DMS 273 (cell line): Measurements from ENCODE around the gene C4orf36.

Experiments used
- DNase-seq: peaks from one replicate; lab custom pipeline; 2025; ENCODE audit not compliant: unreplicated experiment; lab: John Stamatoyannopoulos, UW

Gene C4orf36

DNA sequence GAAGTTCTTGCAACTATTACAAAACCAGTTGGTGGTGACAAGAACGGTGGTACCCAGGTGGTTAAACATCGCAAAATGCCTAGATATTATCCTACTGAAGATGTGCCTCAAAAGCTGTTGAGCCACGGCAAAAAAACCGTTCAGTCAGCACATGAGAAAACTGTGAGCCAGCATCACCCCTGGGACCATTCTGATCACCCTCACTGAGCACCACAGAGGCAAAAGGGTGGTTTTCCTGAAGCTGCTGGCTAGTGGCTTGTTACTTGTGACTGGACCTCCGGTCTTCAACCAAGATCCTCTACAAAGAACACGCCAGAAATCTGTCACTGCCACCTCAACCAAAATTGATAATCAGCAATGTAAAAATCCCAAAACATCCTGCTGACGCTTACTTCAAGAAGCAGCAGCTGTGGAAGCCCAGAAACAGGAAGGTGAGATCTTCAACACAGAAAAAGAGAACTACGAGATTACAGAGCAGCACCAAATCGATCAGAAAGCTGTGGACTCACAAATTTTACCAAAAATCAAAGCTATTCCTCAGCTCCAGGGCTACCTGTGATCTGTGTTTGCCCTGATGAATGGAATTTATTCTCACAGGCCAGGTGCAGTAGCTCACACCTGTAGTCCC, 21.7 kb downstream of the C4orf36 start:
- DNase-seq, result no peak

DNA sequence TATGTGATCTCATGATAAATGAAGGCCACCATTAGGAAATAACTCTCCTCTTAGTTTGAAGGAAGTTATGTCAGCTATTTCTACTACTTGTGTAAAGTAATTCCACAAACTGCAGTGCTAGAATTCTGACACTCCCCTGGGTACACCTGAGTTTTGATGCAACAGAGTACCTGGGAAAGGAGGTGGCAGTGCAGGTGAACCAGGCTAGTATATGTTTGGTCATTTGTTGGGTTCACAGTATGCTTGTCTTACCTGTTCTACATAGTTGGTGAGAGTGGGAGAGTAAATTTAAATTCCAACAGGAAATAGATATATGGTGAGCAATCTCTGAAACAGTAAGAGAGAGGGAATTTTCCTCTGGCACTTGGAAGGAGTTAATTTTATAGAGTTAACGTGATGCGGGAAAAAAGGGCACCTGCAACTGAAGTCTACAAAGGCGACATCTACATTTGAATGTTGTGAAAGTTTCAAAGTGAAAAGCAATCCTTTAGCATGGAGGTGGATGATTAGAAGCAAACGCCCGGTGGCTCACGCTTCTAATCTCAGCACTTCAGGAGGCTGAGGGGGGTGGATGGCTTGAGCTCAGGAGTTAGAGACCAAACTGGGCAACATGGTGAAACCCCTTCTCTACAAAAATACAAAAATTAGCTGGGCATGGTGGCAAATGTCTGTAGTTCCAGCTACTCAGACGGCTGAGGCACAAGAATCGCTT, 34.7 kb downstream of the C4orf36 start:
- no peak for DNase-seq

DNA sequence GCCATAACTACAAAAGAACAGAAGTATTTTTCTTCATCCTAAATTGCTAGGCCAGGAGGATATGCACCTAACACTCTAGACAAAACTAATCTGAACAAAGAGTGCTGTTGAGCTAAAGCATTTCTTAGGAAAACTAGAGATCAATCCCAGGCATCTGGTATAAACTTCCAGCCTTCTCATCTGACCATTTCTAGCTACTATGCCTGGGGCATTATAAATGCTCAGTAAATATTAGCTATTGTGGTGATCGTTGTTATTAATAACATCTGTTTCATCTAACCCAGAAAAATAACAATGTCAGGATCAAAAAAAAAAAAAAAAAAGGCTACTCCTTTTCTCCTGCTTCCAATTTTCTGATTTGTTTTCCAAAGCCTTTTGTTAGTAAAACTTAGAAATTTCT, 35.3 kb downstream of the C4orf36 start:
- no peak for DNase-seq

DNA sequence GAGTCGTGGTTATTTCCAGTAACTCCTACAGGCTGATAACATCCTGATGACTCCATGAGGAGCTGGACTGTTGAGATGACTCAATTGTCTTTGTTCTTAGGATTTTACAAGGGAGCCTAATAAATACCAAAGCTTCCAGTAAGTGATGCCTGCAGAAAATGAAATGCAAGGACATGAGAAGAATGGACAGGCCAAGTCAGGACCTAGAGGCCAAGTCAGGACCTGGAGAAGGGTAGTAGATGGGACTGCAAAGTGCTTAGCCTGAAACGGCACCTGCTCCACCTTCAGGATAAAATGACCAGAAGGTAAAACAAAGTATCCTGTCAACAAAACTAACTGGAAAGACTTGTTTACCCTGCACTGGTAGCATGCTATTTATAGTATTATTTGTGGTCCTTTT, 36.6 kb downstream of the C4orf36 start:
- DNase-seq, result no peak

DNA sequence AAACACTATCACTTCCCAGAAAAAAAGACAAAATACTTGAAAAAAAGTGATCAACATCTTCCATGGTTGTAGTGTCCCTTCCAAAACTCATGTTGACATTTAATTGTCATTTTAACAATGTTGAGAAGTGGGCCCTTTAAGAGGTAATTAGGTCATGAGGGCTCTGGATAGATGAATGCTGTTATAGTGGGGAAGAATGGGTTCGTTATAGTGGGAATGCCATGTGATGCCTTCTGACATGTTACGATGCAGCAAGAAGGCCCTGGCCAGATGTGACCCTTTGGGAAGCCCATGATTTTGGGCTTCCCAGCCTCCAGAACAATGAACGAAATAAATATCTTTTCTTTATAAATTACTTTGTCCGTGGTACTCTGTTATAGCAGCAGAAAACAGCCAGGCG, 39.0 kb downstream of the C4orf36 start:
- DNase-seq, result no peak

DNA sequence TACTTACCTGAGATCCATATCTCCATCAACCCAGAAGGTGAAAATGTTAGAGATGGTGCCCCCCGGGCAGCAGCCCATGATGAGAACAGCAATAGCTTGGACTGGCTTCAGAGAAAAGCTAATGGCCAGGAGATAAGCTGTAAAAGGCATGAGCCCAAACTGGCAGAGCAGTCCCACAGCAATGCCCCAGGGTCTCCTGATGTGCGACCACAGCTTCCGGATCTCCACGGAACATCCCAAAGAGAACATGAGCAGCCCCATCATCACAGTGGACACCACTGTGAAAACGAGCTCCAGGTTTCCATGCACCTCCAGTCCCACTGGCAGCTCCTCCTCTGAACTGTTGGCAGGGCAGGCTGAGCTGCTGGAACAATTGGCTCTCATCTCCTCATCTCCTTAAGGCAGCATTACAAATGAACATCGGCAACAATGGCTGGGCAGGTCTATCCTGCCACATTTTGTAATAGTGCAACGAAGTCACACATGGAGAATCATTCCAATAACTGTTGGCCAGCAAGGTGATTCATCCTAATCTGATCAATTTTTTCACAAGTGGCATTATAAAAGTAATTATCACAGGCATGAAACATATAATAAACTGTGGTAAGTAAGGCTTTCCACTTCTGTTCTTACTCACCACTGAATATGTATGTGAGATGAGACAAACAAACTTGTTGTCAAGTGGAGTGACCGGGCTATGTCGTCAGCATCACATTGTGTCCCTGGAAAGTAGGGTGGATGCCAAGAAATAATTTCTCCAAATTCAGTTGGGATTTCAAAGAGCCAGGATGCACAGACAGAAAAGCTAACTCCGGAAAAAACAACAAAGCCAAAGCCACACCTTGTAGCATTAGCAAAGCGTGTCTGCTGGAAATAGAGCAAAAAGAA, 43.2 kb downstream of the C4orf36 start, which contains the start of gene SLC10A6:
TSS of gene SLC10A6 (minus strand) at position 653 of the 888 bp plus-strand sequence. CDS start at position 384, 269 bp downstream.
- DNase-seq, result no peak

DNA sequence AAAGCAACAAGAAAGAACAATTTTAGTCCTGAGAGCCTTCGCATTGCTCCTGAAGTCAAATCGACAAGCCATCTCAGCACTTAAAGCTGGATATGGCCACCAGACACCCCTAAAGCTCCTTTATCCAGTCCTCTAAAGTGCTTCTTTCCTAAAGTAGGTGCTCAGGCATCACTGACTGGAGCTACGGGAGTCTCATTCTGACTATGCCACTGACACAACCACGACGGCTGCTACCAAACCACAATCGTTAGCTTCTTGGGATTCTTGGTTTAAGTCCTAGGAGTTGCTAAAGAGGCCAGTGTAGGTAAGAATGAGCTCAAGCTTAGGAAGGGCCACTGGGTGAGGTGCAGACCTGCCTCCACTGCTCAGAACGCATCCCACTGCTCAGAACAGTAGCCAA, 44.1 kb downstream of the C4orf36 start:
- no peak for DNase-seq

DNA sequence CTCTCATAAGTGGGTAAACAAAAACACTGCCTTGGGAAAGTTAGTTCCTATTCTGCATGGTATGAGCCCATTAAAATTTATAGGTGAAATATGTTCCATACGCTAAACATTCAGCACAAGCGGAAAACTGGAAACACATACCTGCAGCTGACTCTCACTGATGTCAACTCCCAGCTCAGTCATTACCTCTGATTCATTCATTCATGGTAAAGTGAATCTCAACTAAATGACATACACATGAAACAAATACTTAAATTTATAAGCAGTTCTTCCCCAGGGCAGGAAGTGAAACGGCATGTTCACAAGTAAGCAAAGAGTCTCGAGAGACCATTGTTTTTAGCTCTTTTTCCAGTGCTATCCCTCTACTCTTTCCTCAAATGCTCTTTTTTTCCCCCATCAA, 44.7 kb downstream of the C4orf36 start:
- no peak for DNase-seq

DNA sequence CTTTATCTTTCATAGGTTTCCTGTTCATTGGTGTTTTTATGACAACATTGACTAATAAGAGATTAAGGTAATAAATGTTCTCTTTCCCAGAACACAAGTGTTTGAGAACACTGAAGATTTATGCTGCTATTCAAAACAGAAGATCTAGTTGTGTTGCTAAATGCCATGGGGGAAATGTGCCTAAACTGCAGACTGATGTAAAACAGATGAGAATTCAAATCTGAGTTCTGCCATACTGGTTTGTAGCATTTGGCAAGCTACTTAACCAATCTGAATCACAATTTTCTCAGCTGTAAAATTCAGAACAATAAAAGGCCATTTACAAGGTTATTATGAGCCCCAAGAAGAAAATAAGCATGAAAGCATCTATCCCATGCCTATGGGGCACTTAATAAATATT, 45.3 kb downstream of the C4orf36 start:
- no peak for DNase-seq

DNA sequence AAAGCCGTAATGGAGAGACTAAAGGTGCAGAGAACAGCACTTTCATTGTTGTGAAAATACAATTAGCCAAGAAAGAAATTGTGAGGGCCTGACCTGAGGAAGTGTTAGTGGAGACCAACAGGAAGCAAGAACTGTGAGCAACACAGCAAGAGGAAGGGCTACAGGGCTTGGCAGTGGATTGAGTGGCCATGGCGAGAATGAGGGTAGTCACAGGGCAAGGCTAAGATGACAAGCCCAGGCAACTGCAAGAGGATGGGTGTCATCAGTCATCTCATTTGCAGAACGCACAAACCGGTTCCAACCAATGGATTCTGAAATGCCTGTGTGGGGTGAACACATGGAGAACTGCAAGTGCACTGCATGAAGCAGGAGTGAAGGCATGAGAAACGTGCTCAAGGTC, 46.6 kb downstream of the C4orf36 start:
- DNase-seq, result no peak

DNA sequence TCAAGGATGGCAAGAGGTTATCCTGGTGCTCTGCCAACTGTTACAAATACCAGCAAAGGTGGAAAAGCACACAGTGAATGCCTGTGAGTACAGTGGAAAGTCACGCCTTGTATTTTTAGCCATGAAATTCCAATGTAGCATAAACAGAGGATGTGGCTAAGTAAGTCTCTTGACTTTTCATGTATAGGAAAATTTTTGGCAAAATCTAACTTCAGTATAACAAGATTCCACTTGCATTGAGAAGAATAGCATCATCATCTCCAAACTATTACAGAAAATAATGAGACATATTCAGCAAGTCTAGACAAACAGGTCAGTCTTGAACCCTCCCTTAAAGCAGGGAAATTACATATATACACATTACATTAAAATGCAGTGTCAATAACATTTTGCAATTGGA, 50.9 kb downstream of the C4orf36 start:
- DNase-seq, result no peak

DNA sequence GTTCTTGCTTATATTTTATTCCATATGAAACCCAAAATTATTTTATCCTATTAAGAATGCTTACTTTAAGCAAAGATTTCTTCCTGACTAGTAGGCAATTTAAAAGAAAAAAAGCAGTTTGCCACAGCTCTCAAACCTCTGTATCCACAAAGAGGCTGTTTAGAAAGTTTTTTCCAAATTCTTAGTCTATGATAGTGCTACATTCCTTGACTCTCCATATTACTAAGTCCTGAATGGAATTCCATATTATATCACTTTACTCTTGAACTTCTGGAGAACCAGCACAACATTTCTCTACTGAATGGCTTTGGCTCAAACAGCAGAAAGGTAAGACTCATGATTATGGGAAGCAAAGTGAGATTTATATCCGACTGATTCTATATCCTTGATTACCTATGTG, 51.4 kb downstream of the C4orf36 start:
- no peak for DNase-seq

DNA sequence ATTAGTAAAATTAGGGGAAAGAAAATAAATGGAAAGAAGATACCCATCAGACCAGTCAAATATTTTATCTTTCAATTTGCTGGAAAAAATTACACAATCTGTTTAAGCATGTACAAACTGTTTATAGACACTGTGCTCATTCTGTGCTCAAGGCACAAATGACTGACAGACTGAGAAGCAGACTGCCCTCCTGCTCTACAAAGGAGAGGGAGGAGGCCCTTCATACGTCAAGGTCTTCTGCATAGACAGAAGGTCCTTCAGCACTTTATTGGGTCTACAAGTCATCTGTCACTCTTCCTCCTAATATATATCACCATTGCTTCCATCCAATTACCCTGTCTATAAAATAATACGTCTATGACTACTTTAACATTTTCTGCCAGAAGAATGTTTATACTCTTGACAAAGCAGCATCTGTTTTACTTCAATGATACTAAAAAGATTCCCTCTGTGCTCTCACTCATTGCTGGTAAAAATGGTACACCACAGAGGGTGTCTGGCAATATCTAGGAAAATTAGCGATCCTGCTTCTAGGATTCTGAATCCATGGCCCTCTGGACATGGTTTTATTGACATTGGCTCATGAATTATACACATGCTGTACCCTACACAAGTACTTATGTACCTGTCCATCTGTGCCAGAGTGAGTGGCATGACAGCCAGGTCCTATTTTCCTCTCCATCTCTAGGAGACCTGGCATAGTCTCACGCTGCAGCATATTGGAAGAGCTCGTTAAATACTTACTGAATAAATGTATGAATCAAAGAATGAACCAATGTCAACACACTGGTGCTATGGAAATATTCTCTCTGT, 54.3 kb downstream of the C4orf36 start:
- peak; percentile 39 for DNase-seq

DNA sequence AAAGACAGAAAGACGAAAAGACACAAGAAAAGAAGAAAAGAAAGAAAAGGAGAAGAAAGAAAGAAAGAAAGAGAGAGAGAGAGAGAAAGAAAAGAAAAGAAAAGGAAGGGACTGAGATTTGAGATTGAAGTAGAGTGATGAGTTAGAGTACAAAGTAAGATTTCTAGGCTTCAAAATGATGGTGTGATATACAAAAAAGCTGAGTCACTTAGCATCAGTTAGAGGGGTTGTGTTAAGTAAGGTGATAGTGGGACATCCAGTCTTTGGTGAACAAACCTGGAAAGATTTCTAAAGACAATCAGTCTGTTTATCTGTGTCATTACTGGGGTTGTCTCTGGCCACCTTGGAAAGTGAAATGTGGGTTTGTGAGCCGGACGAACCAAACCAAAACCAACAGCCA, 56.5 kb downstream of the C4orf36 start:
- no peak for DNase-seq

DNA sequence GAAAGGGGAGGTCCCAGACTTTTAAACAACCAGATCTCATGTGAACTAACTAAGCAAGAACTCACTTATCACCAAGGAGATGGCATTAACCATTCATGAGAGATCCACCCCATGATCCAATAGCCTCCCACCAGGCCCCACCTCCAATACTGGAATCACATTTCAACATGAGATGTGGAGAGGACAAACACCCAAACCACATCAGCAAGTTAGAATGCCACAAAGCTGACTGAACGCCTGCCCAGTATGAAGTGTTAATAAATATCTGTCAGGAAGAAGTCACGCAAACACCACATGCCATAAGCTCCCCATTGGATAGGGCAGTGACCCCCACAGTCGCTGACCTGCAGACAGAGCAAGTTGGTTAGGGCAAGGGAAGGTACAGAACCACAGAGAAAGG, 57.3 kb downstream of the C4orf36 start:
- DNase-seq, result no peak

DNA sequence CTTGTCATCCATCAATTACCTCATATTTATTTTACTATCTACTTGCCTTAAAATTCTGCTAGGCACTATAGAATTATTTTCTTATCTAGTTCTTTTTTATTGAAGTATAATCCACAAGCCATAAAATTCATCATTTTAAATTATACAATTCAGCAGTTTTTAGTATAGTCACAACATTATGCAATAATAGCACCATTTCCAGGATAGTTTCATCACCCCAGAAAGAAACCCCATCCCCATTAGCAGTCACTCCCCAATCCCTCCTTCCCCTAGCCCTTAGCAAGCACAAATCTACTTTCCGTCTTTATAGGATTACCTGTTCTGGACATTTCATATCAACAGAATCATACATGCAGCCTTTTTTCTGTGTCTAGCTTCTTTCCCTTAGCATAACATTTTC, 58.6 kb downstream of the C4orf36 start:
- DNase-seq, result no peak

DNA sequence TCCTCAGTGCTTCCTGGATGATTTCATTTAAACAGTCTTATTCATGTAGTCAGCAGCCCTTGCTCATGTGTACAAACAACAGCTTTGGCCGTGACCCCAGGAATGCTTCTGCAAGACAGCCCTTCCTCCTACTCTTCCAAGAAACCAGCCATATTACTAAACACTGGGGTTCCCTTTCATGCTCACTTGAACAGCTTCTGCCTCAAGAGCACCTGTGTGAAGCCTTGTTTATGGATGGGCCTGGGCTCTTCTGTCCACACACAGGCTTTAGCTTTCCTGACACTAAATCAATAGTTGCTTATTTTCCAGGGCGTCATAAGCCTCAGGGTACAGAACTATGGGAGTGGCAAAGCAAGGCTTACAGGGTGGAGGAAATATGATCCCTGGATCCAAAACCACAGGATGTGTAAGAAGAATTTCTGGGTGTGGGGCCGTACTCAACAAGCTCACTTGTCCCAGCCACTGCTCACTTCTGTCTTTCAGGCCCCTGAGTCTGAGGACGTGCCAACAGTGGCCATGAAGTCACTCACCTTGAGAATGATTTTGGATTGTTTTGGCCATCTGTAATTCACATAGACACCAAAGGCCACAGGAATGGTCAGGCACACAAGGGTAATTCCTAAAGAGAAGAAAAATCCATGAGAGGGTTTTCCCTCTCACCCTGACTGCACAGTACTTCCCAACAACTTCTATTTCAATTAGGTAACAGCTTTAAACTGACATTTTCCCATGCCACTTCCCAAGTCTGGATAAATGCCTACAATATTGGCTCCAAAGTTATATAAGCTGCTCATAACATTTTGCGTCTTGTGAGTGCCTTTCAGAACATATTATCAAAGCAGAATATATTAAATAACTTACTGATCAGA, 60.7 kb downstream of the C4orf36 start:
- no peak for DNase-seq
